Central memory CD4-positive, alpha-beta T cell (primary cell): ENCODE measurements around the gene ZNF3.

Experiments
- DNase-seq: peaks from one replicate; pipeline ENCODE4 v3.0.0; 2022

Gene ZNF3

GRCh38 chr7:100051611-100052010 is 29.9 kb downstream of the ZNF3 start:
- DNase-seq = no peak

GRCh38 chr7:100049441-100050291 is 31.9 kb downstream of the ZNF3 start, which contains the start of gene ZSCAN21:
TSS of gene ZSCAN21 (plus strand) at chr7:100049774. CDS start at chr7:100057007, 7,233 bp downstream.
- peak; percentile 73 for DNase-seq

GRCh38 chr7:100048680-100049079 is 32.8 kb downstream of the ZNF3 start:
- no peak for DNase-seq

- no peak for DNase-seq
These were observed 36.8 kb downstream of the ZNF3 start for GRCh38 chr7:100044718-100045117.

- no peak for DNase-seq
These were observed 40.9 kb downstream of the ZNF3 start for GRCh38 chr7:100040575-100040974.

GRCh38 chr7:100038326-100038725 is 43.2 kb downstream of the ZNF3 start:
- no peak for DNase-seq

GRCh38 chr7:100035876-100036275 is 45.6 kb downstream of the ZNF3 start:
- no peak for DNase-seq

GRCh38 chr7:100034871-100035510 is 46.5 kb downstream of the ZNF3 start:
- DNase-seq = no peak

- no peak for DNase-seq
These were observed 48.0 kb downstream of the ZNF3 start for GRCh38 chr7:100033526-100033925.

- no peak for DNase-seq
These were observed 51.9 kb downstream of the ZNF3 start for GRCh38 chr7:100029596-100029995.

GRCh38 chr7:100027197-100027596 is 54.3 kb downstream of the ZNF3 start:
- DNase-seq = no peak

GRCh38 chr7:100024020-100024619 is 57.4 kb downstream of the ZNF3 start:
- no peak for DNase-seq

GRCh38 chr7:100023526-100023925 is 58.0 kb downstream of the ZNF3 start:
- DNase-seq = no peak

- no peak for DNase-seq
These were observed 58.9 kb downstream of the ZNF3 start for GRCh38 chr7:100022621-100023020.

GRCh38 chr7:100021297-100021696 is 60.2 kb downstream of the ZNF3 start:
- no peak for DNase-seq
